ENCODE data around the gene MUC5B.
A peak's percentile ranks its signal among the peaks of the same experiment; 100 is the strongest.

The MUC5B gene

DNA sequence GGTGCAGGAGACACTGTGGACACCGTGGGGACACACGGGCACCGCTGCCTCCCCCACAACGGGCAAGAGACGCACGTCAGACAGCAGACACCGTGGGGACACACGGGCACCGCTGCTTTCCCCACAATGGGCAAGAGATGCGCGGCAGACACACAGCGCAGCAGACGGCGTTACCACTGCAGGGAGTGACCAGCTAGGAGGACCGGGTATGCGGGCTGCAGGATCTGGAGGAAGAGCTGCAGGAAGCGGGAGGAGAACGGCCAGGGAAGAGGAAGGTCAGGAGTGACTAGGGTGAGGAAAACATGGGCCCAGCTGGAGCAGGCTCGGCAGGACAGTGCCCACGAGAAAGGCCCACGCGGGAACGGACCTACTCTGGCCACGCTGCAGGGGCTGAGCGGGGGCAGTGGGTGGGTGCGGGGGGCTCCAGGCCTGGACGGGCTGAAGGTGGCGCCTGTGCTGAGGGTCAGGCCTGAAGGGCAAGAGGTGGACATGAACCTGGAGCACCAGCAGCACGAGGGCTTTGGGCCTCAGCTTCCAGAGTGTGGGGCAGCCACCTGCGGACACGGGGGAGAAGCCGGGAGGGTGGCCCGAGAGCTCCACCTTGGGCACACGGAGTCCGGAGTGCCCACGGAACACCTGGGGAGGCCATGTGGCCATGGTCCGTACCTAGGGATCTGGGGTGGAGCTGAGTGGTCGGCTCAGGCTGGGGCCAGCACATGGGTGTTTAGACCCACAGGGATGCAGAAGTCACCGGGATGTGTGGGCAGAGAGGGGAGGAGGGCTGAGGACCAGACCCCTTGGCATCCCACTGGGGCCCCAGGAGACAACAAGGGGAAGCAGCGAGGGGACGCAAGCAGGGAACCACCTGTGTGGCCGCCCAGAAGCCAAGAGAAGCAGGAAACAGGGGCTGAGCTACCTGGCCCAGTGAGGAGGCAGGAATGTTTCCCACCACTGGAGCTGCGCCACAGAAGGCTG lies 70.1 kb downstream of the MUC5B start:
- ATAC-seq (replicated peaks) (no peak), DNase-seq (no peak)
- Mint-ChIP-seq H3K27ac (peak overlapping the region; percentile 37), H3K9me3 (no peaks in the 10 kb centered on the region), H3K27me3 (no peaks in the 10 kb centered on the region), H3K4me1 (peaks cover 0 to 12% of the 10 kb centered on the region in 2 donors), H3K36me3 (peaks cover 27 to 47% of the 10 kb centered on the region in 2 donors), H3K4me3 (no peak overlapping the region)

DNA sequence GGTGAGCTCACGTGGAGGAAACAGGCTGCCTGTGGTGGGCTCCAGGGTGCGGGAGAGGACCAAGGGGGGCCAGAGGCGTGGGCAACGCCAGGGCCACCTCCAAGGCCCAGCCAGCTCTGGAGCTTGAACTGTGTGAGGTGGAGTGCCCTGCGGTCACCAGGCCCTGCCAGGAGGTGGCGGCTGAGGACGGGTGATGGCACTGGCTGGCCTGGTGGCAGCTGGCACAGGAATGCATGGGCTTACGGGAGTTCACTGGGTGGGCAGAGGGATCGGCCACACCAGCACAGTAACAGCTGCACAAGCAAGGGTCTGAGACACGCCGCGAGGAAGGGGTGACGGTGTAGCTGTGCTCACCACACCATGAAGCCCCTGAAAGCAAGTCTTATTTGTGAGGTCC lies 70.8 kb downstream of the MUC5B start:
- no peaks in the 10 kb centered on the region for H3K9me3 Mint-ChIP-seq
- DNase-seq: no peak
- H3K4me3 Mint-ChIP-seq: no peak overlapping the region
- ATAC-seq (replicated peaks): peak; percentile 33 to 55
- H3K27ac Mint-ChIP-seq: no peak overlapping the region
- H3K27me3 Mint-ChIP-seq: no peaks in the 10 kb centered on the region
- H3K36me3 Mint-ChIP-seq: peaks cover 24 to 46% of the 10 kb centered on the region in 2 donors
- H3K4me1 Mint-ChIP-seq: peaks cover 6 to 15% of the 10 kb centered on the region in 2 donors

- Mint-ChIP-seq H3K27ac (no peak overlapping the region), H3K4me1 (peaks cover 8 to 20% of the 10 kb centered on the region in 2 donors), H3K9me3 (no peaks in the 10 kb centered on the region), H3K4me3 (no peak overlapping the region), H3K27me3 (no peaks in the 10 kb centered on the region), H3K36me3 (peaks cover 22 to 40% of the 10 kb centered on the region in 2 donors)
- no peak for DNase-seq
- no peak for ATAC-seq (replicated peaks)
These were observed 72.2 kb downstream of the MUC5B start for GRCh38 chr11:1295086-1295485.

DNA sequence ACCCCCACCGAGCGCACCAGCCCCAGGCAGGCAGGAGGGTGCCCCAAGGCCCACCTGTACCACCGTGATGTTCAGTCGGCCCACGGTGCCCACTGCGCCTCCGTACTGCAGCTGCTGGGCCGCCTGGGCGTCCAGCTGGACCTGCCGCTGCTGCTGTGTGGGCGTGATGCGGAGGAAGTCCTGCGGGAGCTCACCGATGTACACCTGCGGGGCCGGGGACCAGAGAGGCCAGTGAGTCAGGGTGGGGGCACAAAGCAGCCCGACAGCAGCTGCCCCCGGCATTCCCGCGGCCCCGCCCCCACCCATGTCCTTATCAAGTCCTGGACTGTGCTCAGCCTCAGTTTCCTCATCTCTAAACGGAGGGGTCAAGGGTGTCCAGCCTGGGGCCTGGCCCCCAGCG lies 72.7 kb downstream of the MUC5B start:
- Mint-ChIP-seq H3K4me3 (no peak overlapping the region), H3K4me1 (peaks cover 8 to 24% of the 10 kb centered on the region in 2 donors), H3K27me3 (no peaks in the 10 kb centered on the region), H3K36me3 (peaks cover 22 to 40% of the 10 kb centered on the region in 2 donors), H3K9me3 (no peaks in the 10 kb centered on the region), H3K27ac (no peak overlapping the region)
- DNase-seq (no peak), ATAC-seq (replicated peaks) (no peak)

DNA sequence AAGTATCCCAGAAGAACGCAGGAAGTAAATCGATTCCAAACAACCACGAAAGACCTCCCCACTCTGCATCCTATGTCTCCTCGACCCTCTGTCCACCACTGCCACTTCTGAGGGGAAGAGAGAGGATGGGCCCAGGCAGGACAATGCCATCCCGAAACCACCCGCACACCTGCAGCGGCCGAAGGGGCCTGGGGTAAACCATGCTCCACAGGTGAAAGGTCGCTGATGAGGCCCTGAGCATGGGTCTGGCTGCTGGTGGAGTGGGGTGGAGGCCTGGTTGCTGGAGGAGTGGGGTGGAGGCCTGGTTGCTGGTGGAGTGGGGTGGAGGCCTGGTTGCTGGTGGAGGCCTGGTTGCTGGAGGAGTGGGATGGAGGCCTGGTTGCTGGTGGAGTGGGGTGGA lies 73.4 kb downstream of the MUC5B start:
- H3K36me3 Mint-ChIP-seq: peaks cover 22 to 39% of the 10 kb centered on the region in 2 donors
- no peaks in the 10 kb centered on the region for H3K27me3 Mint-ChIP-seq
- ATAC-seq (replicated peaks): no peak
- DNase-seq: no peak
- peak overlapping the region; percentile 42 for H3K27ac Mint-ChIP-seq
- H3K4me1 Mint-ChIP-seq: peaks cover 8 to 23% of the 10 kb centered on the region in 2 donors
- H3K4me3 Mint-ChIP-seq: no peak overlapping the region
- H3K9me3 Mint-ChIP-seq: no peaks in the 10 kb centered on the region

DNA sequence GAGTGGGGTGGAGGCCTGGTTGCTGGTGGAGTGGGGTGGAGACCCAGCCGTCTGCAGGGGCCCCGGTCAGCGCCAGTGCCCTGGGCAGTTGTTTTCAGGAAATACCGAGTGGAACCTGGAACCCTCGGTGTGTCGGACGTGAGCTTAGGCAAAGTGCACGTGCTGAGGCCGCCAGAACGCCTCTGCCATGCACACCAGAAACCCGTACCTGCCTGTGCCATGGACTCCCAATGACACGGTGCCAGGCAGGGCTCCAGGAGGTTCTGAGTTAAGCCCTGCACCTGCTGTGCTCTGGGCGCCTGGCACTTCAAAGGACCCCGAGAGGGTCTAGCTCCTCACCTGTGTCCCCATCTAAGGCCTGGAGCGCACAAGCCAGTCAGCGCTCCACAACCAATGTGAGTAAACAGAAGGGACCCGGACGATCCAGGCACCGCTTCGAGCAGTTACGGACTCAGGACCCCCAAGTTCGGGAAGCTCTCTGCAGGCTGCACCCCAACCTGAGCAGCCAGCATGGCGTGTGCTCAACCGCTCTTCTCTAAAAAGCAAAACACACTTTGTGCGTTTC lies 74.2 kb downstream of the MUC5B start:
- H3K9me3 Mint-ChIP-seq: no peaks in the 10 kb centered on the region
- H3K4me1 Mint-ChIP-seq: peaks cover 15 to 27% of the 10 kb centered on the region in 2 donors
- ATAC-seq (replicated peaks) (no peak), DNase-seq (no peak)
- no peak overlapping the region for H3K4me3 Mint-ChIP-seq
- H3K27me3 Mint-ChIP-seq: no peaks in the 10 kb centered on the region
- peaks cover 20 to 37% of the 10 kb centered on the region in 2 donors for H3K36me3 Mint-ChIP-seq
- H3K27ac Mint-ChIP-seq: no peak overlapping the region

DNA sequence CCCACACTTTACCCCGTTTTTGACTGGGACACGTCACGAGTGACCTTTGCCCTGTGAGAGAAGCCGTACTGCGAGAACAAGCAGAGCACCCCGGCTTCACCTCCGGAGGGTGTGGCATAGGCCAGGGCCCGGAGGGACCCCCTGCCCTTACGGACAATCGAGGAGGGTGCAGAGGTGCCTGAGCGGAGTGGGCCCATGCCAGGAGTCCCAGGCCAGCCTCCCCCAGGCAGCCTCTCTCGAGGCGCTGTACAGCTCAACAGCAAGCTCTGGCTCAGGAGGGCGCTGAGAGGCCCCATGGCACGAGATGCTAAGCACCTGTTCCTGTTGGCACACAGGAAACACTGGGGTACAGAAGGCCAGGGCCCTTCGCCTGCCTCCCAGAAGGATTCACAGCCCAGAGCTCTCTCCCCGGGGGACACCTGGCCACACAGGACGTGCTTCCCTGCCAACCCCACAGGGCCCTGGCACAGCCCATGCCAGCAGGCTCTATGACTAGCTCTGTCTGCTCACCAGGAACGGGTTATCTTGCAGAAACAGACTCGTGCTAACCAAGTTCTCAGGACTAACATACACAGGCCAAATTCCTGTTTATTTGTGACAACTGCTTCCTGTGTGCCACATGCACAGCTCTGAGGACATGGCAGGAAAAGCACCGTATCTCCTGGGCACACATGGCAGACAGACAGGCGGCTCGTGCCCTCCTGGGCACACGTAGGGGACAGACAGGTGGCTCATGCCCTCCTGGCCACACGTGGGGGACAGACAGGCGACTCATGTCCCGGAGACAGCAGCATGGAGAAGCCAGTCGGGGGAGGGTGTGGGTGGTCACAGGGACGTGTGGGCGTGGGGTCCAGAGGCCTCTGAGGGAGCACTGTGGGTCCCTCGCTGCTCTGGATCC lies 75.0 kb downstream of the MUC5B start:
- DNase-seq (no peak), ATAC-seq (replicated peaks) (no peak)
- Mint-ChIP-seq H3K4me1 (peaks cover 20 to 25% of the 10 kb centered on the region in 2 donors), H3K4me3 (no peak overlapping the region), H3K27ac (peak overlapping the region; percentile 14), H3K36me3 (peaks cover 15 to 33% of the 10 kb centered on the region in 2 donors), H3K27me3 (no peaks in the 10 kb centered on the region), H3K9me3 (no peaks in the 10 kb centered on the region)

GRCh38 chr11:1298695-1299492 lies 76.0 kb downstream of the MUC5B start:
- no peaks in the 10 kb centered on the region for H3K9me3 Mint-ChIP-seq
- H3K4me1 Mint-ChIP-seq: peaks cover 30 to 31% of the 10 kb centered on the region in 2 donors
- DNase-seq (no peak), ATAC-seq (replicated peaks) (no peak)
- H3K4me3 Mint-ChIP-seq: no peak overlapping the region
- no peaks in the 10 kb centered on the region for H3K27me3 Mint-ChIP-seq
- H3K36me3 Mint-ChIP-seq: peaks cover 11 to 35% of the 10 kb centered on the region in 2 donors
- H3K27ac Mint-ChIP-seq: no peak overlapping the region

GRCh38 chr11:1299621-1300020 lies 76.8 kb downstream of the MUC5B start:
- no peaks in the 10 kb centered on the region for H3K27me3 Mint-ChIP-seq
- ATAC-seq (replicated peaks) (no peak), DNase-seq (no peak)
- peaks cover 11 to 39% of the 10 kb centered on the region in 2 donors for H3K36me3 Mint-ChIP-seq
- peaks cover 30 to 33% of the 10 kb centered on the region in 2 donors for H3K4me1 Mint-ChIP-seq
- H3K9me3 Mint-ChIP-seq: no peaks in the 10 kb centered on the region
- no peak overlapping the region for H3K4me3 Mint-ChIP-seq
- H3K27ac Mint-ChIP-seq: no peak overlapping the region

DNA sequence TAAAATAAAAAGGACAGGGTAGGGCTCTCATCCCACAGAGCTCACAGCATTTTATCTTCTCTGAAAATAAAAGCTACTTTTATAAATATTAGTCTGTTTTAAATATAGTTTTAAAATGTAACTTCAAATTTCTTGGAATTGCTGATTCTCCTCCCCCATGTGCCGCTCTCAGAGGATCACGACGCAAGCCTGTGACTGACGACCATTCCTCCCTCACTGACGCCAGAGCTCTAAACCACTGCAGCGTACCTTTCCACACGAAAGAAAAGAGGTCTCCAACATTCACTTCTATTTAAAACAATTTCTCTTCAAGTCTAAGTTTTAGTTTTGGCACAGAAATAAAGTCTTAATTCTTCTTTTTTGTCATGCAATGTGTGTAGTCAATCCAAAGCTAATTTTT lies 77.3 kb downstream of the MUC5B start:
- H3K4me3 Mint-ChIP-seq: no peak overlapping the region
- no peak for ATAC-seq (replicated peaks)
- no peak overlapping the region for H3K27ac Mint-ChIP-seq
- no peaks in the 10 kb centered on the region for H3K9me3 Mint-ChIP-seq
- H3K36me3 Mint-ChIP-seq: peaks cover 12 to 39% of the 10 kb centered on the region in 2 donors
- no peak for DNase-seq
- no peaks in the 10 kb centered on the region for H3K27me3 Mint-ChIP-seq
- H3K4me1 Mint-ChIP-seq: peaks cover 31 to 36% of the 10 kb centered on the region in 2 donors

- H3K27ac Mint-ChIP-seq: no peak overlapping the region
- no peak for ATAC-seq (replicated peaks)
- DNase-seq: no peak
- H3K36me3 Mint-ChIP-seq: peaks cover 12 to 43% of the 10 kb centered on the region in 2 donors
- H3K4me1 Mint-ChIP-seq: peaks cover 32 to 42% of the 10 kb centered on the region in 2 donors
- no peaks in the 10 kb centered on the region for H3K27me3 Mint-ChIP-seq
- H3K4me3 Mint-ChIP-seq: no peak overlapping the region
- no peaks in the 10 kb centered on the region for H3K9me3 Mint-ChIP-seq
These were observed 77.8 kb downstream of the MUC5B start for GRCh38 chr11:1300569-1301187.

- Mint-ChIP-seq H3K4me3 (no peak overlapping the region), H3K4me1 (peaks cover 29 to 49% of the 10 kb centered on the region in 2 donors), H3K9me3 (no peaks in the 10 kb centered on the region), H3K36me3 (peaks cover 12 to 43% of the 10 kb centered on the region in 2 donors), H3K27ac (peak overlapping the region; percentile 72), H3K27me3 (no peaks in the 10 kb centered on the region)
- DNase-seq (no peak), ATAC-seq (replicated peaks) (no peak)
These were observed 78.5 kb downstream of the MUC5B start for GRCh38 chr11:1301220-1302000.

Data from stimulated activated naive B cell treated with anti-CD40 and anti-IgM and Interleukin-4, amounts not matched to agents 10 μg/mL and 1 μg/mL and 100 μg/mL, for 72 hours (primary cell).